SK-N-SH (cell line): ENCODE measurements around the gene ANKRD62. TPM values are rescaled to one million over a fixed set of nuclear protein-coding genes. Genes with fewer than 3 reads are reported as not detected.
"Not testable (repeated sequence)": the region's sequence is repeated elsewhere in the genome, so short reads cannot be mapped to it uniquely, and the experiment has no call there.

Experiments used
- CTCF ChIA-PET: fragments of 300-600, 350-600 bp; formaldehyde crosslinking; extraction: SDS; loops from one replicate; lab custom pipeline; 2021; lab: Yijun Ruan, JAX
- POLR2A ChIA-PET: fragments of 350-600 bp; sonication (Branson Sonifier 250); formaldehyde crosslinking; extraction: SDS; loops from one replicate; lab custom pipeline; 2020; ENCODE audit warnings: antibody characterized with exemption, inconsistent platforms; lab: Yijun Ruan, JAX
- DNase-seq: peaks from one replicate; pipeline ENCODE4 v3.0.0; 2012
- H2AFZ ChIP-seq: fragments of 200-600 bp; sonication (generic); 2 replicates; pipeline ENCODE4 v1.8.1; 2016; ENCODE audit warnings: antibody characterized with exemption, mild to moderate bottlenecking, low read depth
- H3F3A ChIP-seq: fragments of 200-600 bp; sonication (generic); replicated peaks from 2 replicates; pipeline ENCODE3; 2016; ENCODE audit warnings: antibody characterized with exemption, mild to moderate bottlenecking; ENCODE audit not compliant: insufficient read depth
- H3K27ac ChIP-seq, 2 experiments: fragments of 200-500 bp in 1 of 2; fragments of 200-600 bp in 1 of 2; sonication (Bioruptor generic) in 1 of 2; sonication (generic), shearing (Covaris generic) in 1 of 2; 2 replicates each; pipeline versions ENCODE4 v1.5.1 to v1.6.1; 2014 to 2016; ENCODE audit warnings: low read depth in 2 of 2, inconsistent platforms in 1 of 2, low read length in 1 of 2, mild to moderate bottlenecking in 1 of 2, mixed read lengths in 1 of 2
- H3K27me3 ChIP-seq: fragments of 200-600 bp; sonication (generic), shearing (Covaris generic); 2 replicates; pipeline ENCODE4 v1.6.1; 2016; ENCODE audit warnings: mixed run types; ENCODE audit not compliant: insufficient read depth
- H3K36me3 ChIP-seq, 2 experiments: fragments of 200-500 bp in 1 of 2; fragments of 200-600 bp in 1 of 2; sonication (Bioruptor generic) in 1 of 2; sonication (generic) in 1 of 2; replicated peaks in 1 of 2; 2 replicates each; pipeline versions ENCODE3 to v1.5.1; 2014 to 2016; ENCODE audit warnings: low read length in 1 of 2, mild to moderate bottlenecking in 1 of 2; ENCODE audit not compliant: insufficient read depth in 2 of 2, control insufficient read depth in 1 of 2
- H3K4me1 ChIP-seq, 2 experiments: fragments of 200-500 bp in 1 of 2; fragments of 200-600 bp in 1 of 2; sonication (Bioruptor generic) in 1 of 2; sonication (generic), shearing (Covaris generic) in 1 of 2; 2 replicates each; pipeline versions ENCODE4 v1.5.1 to v1.6.1; 2014 to 2016; ENCODE audit warnings: low read depth in 1 of 2, low read length in 1 of 2, mixed run types in 1 of 2; ENCODE audit not compliant: insufficient read depth in 2 of 2, control insufficient read depth in 1 of 2
- H3K4me2 ChIP-seq: fragments of 200-600 bp; sonication (generic), shearing (Covaris generic); 2 replicates; pipeline ENCODE4 v1.6.1; 2017; ENCODE audit warnings: mixed run types
- H3K4me3 ChIP-seq, 2 experiments: fragments of 200-500 bp in 1 of 2; fragments of 200-600 bp in 1 of 2; sonication (Bioruptor generic) in 1 of 2; sonication (generic), shearing (Covaris generic) in 1 of 2; 2 replicates each; pipeline versions ENCODE4 v1.5.1 to v1.8.1; 2014 to 2016; ENCODE audit warnings: low read depth in 2 of 2, inconsistent platforms in 1 of 2, low read length in 1 of 2, mild to moderate bottlenecking in 1 of 2, mixed read lengths in 1 of 2, moderate library complexity in 1 of 2
- H3K79me2 ChIP-seq: fragments of 200-600 bp; sonication (generic); 2 replicates; pipeline ENCODE4 v1.8.1; 2017; ENCODE audit warnings: mild to moderate bottlenecking; ENCODE audit not compliant: insufficient read depth
- H3K9ac ChIP-seq: fragments of 200-600 bp; sonication (generic); 2 replicates; pipeline ENCODE4 v1.6.1; 2017; ENCODE audit warnings: mixed run types
- H3K9me2 ChIP-seq: fragments of 200-600 bp; sonication (generic); 2 replicates; pipeline ENCODE4 v1.6.1; 2017; ENCODE audit warnings: mixed run types
- H3K9me3 ChIP-seq: fragments of 200-600 bp; sonication (generic); 2 replicates; pipeline ENCODE4 v1.6.1; 2017; ENCODE audit warnings: mixed run types, mild to moderate bottlenecking, moderate library complexity
- H4K20me1 ChIP-seq: fragments of 200-600 bp; sonication (generic); 2 replicates; pipeline ENCODE4 v1.6.1; 2017; ENCODE audit warnings: mild to moderate bottlenecking, mixed run types; ENCODE audit not compliant: insufficient read depth
- CHD2 ChIP-seq: fragments of 150-350 bp; IDR thresholded peaks from 2 replicates; pipeline ENCODE4 v1.6.1; 2018; ENCODE audit warnings: low read length; ENCODE audit not compliant: partially characterized antibody
- FOSL2 ChIP-seq: IDR thresholded peaks from 2 replicates; pipeline ENCODE4 v1.4.0; 2012; ENCODE audit warnings: low read depth, mild to moderate bottlenecking, moderate library complexity, borderline replicate concordance
- FOXJ3 ChIP-seq: sonication (generic); formaldehyde crosslinking; IDR thresholded peaks from 2 replicates; pipeline ENCODE4 v1.5.1; 2020; ENCODE audit warnings: mild to moderate bottlenecking, missing genetic modification reagents
- GATA2 ChIP-seq: sonication (generic); formaldehyde crosslinking; IDR thresholded peaks from 2 replicates; pipeline ENCODE4 v1.5.0; 2020; ENCODE audit warnings: mild to moderate bottlenecking, missing genetic modification reagents
- MAX ChIP-seq: IDR thresholded peaks from 2 replicates; pipeline ENCODE4 v1.4.0; 2012; ENCODE audit warnings: low read depth
- MXI1 ChIP-seq: IDR thresholded peaks from 2 replicates; pipeline ENCODE4 v1.6.1; 2012; ENCODE audit warnings: mild to moderate bottlenecking, low read depth, low read length, improper control_type of control experiment
- NRF1 ChIP-seq: IDR thresholded peaks from 2 replicates; pipeline ENCODE4 v1.6.1; 2012; ENCODE audit warnings: low read depth, mild to moderate bottlenecking, low read length
- RAD21 ChIP-seq: IDR thresholded peaks from 2 replicates; pipeline ENCODE4 v1.6.1; 2012; ENCODE audit warnings: mild to moderate bottlenecking, low read length
- REST ChIP-seq: IDR thresholded peaks from 2 replicates; pipeline ENCODE4 v1.6.1; 2012; ENCODE audit warnings: mild to moderate bottlenecking, low read depth, low read length, moderate library complexity
- RXRA ChIP-seq: IDR thresholded peaks from 2 replicates; pipeline ENCODE4 v1.4.0; 2012; ENCODE audit warnings: low read depth, mild to moderate bottlenecking, borderline replicate concordance
- SIN3A ChIP-seq: IDR thresholded peaks from 2 replicates; pipeline ENCODE4 v1.6.1; 2012; ENCODE audit warnings: low read depth, mild to moderate bottlenecking, low read length, moderate library complexity, borderline replicate concordance
- YY1 ChIP-seq: IDR thresholded peaks from 2 replicates; pipeline ENCODE4 v1.4.0; 2012; ENCODE audit warnings: low read depth, mild to moderate bottlenecking
- WGBS: methylation state at CpG from one replicate; pipeline ENCODE4 v1.1.6; 2017; ENCODE audit warnings: low lambda C conversion rate; 5-methylcytosine and 5-hydroxymethylcytosine counted together
- polyA plus RNA-seq, 3 experiments: library from polyadenylated mRNA; depleted of rRNA; stranded (reverse); fragments of >200 nt; gene quantifications; 2 replicates each; pipeline ENCODE4 v1.2.3, GENCODE V29; 2012
- TF ChIP-seq, protein P1 (sequence below): fragments of 150-350 bp; IDR thresholded peaks from 2 replicates; pipeline ENCODE4 v1.6.1; 2017; ENCODE audit warnings: antibody characterized with exemption, low read length, low read depth, borderline replicate concordance
- TF ChIP-seq, protein P2 (sequence below): IDR thresholded peaks from 2 replicates; pipeline ENCODE4 v1.4.0; 2012; ENCODE audit warnings: low read depth, borderline replicate concordance
- TF ChIP-seq, protein P3 (sequence below): IDR thresholded peaks from 2 replicates; pipeline ENCODE4; 2012

Gene ANKRD62
- polyA plus RNA-seq, 1 of the 3 experiments (the other 2 are of a cell fraction), result not detected

DNA sequence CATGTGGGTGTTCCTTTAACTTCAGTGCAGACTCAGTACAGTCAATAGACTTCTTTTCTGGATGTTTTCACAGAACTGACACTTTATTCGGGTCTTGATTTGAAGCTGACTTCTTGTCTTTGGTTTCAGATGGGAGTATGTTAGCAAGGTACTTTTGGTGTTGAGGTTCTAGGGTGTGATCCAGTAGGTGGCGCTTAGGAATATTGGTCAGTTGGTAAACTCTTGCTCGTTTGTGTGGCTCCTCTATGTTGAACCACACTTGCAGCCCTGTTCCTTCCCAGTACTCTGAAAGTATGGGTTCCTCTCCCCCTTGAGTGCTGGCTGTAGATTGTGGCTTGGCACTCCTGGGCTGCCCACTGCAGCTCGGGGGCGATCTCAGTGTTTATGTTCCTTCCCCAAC, 48.1 kb downstream of the ANKRD62 start:
- CTCF ChIA-PET, POLR2A ChIA-PET, H4K20me1 ChIP-seq, H3K36me3 ChIP-seq, H3K27ac ChIP-seq, H3K4me1 ChIP-seq, DNase-seq, H3K4me3 ChIP-seq, H3K9ac ChIP-seq, H3F3A ChIP-seq, H3K79me2 ChIP-seq, H3K9me2 ChIP-seq, H3K9me3 ChIP-seq, H3K27me3 ChIP-seq, H2AFZ ChIP-seq, H3K4me2 ChIP-seq: not testable (repeated sequence)
- WGBS, result no CpG with 5 or more reads among the region's 5 CpGs

DNA sequence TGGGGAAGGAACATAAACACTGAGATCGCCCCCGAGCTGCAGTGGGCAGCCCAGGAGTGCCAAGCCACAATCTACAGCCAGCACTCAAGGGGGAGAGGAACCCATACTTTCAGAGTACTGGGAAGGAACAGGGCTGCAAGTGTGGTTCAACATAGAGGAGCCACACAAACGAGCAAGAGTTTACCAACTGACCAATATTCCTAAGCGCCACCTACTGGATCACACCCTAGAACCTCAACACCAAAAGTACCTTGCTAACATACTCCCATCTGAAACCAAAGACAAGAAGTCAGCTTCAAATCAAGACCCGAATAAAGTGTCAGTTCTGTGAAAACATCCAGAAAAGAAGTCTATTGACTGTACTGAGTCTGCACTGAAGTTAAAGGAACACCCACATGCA, 55.8 kb downstream of the ANKRD62 start:
- H3F3A ChIP-seq, DNase-seq, H3K79me2 ChIP-seq, H2AFZ ChIP-seq, H4K20me1 ChIP-seq, H3K4me1 ChIP-seq, H3K36me3 ChIP-seq, H3K9me3 ChIP-seq, H3K27me3 ChIP-seq, H3K4me3 ChIP-seq, H3K9me2 ChIP-seq, H3K27ac ChIP-seq, H3K9ac ChIP-seq, POLR2A ChIA-PET, H3K4me2 ChIP-seq, CTCF ChIA-PET: not testable (repeated sequence)
- WGBS, result no CpG with 5 or more reads among the region's 5 CpGs

- Histone ChIP-seq H4K20me1 (no peaks in the 10 kb centered on the region), H3K27me3 (no peaks in the 10 kb centered on the region; the same call in 1 of the 2 replicates), H3K36me3 (no peaks in the 10 kb centered on the region), H3K4me1 (no peaks in the 10 kb centered on the region), H3K27ac (no peak overlapping the region), H3K79me2 (no peaks in the 10 kb centered on the region), H3K4me2 (no peak overlapping the region), H3K9me3 (no peaks in the 10 kb centered on the region), H2AFZ (no peak overlapping the region), H3K4me3 (no peak overlapping the region), H3F3A (no peaks in the 10 kb centered on the region), H3K9me2 (no peaks in the 10 kb centered on the region), H3K9ac (no peak overlapping the region)
- no peak for DNase-seq
- 0% methylated on average over 4 of the region's 4 CpGs for WGBS
- POLR2A ChIA-PET, result no interaction called here
- CTCF ChIA-PET, result interaction anchor here (2.0 kb wide), 1 partner anchor 82 kb away, joined by 6 read pairs; no protein-coding TSS in a partner anchor
- no peak for TF ChIP-seq CHD2
- no peak for TF ChIP-seq YY1
- TF ChIP-seq FOSL2, result no peak
- TF ChIP-seq, protein P1, sequence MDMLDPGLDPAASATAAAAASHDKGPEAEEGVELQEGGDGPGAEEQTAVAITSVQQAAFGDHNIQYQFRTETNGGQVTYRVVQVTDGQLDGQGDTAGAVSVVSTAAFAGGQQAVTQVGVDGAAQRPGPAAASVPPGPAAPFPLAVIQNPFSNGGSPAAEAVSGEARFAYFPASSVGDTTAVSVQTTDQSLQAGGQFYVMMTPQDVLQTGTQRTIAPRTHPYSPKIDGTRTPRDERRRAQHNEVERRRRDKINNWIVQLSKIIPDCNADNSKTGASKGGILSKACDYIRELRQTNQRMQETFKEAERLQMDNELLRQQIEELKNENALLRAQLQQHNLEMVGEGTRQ, result no peak
- no peak for TF ChIP-seq MXI1
- TF ChIP-seq, protein P2, sequence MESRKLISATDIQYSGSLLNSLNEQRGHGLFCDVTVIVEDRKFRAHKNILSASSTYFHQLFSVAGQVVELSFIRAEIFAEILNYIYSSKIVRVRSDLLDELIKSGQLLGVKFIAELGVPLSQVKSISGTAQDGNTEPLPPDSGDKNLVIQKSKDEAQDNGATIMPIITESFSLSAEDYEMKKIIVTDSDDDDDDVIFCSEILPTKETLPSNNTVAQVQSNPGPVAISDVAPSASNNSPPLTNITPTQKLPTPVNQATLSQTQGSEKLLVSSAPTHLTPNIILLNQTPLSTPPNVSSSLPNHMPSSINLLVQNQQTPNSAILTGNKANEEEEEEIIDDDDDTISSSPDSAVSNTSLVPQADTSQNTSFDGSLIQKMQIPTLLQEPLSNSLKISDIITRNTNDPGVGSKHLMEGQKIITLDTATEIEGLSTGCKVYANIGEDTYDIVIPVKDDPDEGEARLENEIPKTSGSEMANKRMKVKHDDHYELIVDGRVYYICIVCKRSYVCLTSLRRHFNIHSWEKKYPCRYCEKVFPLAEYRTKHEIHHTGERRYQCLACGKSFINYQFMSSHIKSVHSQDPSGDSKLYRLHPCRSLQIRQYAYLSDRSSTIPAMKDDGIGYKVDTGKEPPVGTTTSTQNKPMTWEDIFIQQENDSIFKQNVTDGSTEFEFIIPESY, result no peak
- no peak for TF ChIP-seq RAD21
- no peak for TF ChIP-seq RXRA
- TF ChIP-seq MAX, result no peak
- TF ChIP-seq, protein P3, sequence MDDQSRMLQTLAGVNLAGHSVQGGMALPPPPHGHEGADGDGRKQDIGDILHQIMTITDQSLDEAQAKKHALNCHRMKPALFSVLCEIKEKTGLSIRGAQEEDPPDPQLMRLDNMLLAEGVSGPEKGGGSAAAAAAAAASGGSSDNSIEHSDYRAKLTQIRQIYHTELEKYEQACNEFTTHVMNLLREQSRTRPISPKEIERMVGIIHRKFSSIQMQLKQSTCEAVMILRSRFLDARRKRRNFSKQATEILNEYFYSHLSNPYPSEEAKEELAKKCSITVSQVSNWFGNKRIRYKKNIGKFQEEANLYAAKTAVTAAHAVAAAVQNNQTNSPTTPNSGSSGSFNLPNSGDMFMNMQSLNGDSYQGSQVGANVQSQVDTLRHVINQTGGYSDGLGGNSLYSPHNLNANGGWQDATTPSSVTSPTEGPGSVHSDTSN, result no peak
- no peak for TF ChIP-seq SIN3A
- TF ChIP-seq GATA2 (CRISPR knock-in tag), result no peak
- no peak for TF ChIP-seq REST
- TF ChIP-seq FOXJ3 (CRISPR knock-in tag), result no peak
- TF ChIP-seq NRF1, result no peak
These were observed 60.7 kb downstream of the ANKRD62 start for GRCh38 chr18:12154361-12154760.
